Stimulated activated CD4-positive, alpha-beta T cell treated with anti-CD3 and anti-CD28 coated beads, TNF-alpha, amount 100 ng/mL, for 1 hour (primary cell): ENCODE results near the gene ACAA2.

Experiments used
- DNase-seq, 3 donors: peaks; one replicate each; pipeline ENCODE4 v3.0.0-alpha.2; 2020; ENCODE audit warnings: low read depth in 3 of 3, low spot score in 1 of 3

The ACAA2 gene

GRCh38 chr18:49768051-49768391 is 45.3 kb downstream of the ACAA2 start:
- no peak for DNase-seq

GRCh38 chr18:49767111-49768050 is 46.0 kb downstream of the ACAA2 start:
- no peak for DNase-seq

GRCh38 chr18:49766646-49767045 is 46.7 kb downstream of the ACAA2 start:
- no peak for DNase-seq

GRCh38 chr18:49764032-49764431 is 49.3 kb downstream of the ACAA2 start:
- DNase-seq: no peak

- DNase-seq: no peak
These were observed 49.7 kb downstream of the ACAA2 start for GRCh38 chr18:49763590-49763989.

- DNase-seq: no peak
These were observed 50.9 kb downstream of the ACAA2 start for GRCh38 chr18:49762191-49763077.

GRCh38 chr18:49761771-49762170 is 51.6 kb downstream of the ACAA2 start:
- DNase-seq: no peak

- no peak for DNase-seq
These were observed 55.1 kb downstream of the ACAA2 start for GRCh38 chr18:49758263-49758610.

GRCh38 chr18:49757513-49758262 is 55.6 kb downstream of the ACAA2 start:
- no peak for DNase-seq

- no peak for DNase-seq
These were observed 56.5 kb downstream of the ACAA2 start for GRCh38 chr18:49756671-49757362.

- DNase-seq: no peak
These were observed 57.2 kb downstream of the ACAA2 start for GRCh38 chr18:49756135-49756534.

- DNase-seq: no peak
These were observed 57.8 kb downstream of the ACAA2 start for GRCh38 chr18:49755489-49755888.

- no peak for DNase-seq
These were observed 58.5 kb downstream of the ACAA2 start for GRCh38 chr18:49754866-49755265.

- no peak for DNase-seq
These were observed 59.7 kb downstream of the ACAA2 start for GRCh38 chr18:49753643-49754042.

GRCh38 chr18:49752095-49752457 is 61.3 kb downstream of the ACAA2 start:
- DNase-seq: no peak

GRCh38 chr18:49751427-49752094 is 61.8 kb downstream of the ACAA2 start:
- no peak for DNase-seq

- DNase-seq: no peak
These were observed 63.8 kb downstream of the ACAA2 start for GRCh38 chr18:49749563-49749962.

GRCh38 chr18:49747876-49748275 is 65.5 kb downstream of the ACAA2 start:
- DNase-seq: no peak

GRCh38 chr18:49745045-49746014 is 68.0 kb downstream of the ACAA2 start:
- no peak for DNase-seq
